Vein endothelial cell (primary cell): ENCODE data around the gene TKFC. TPM values are rescaled to one million over a fixed set of nuclear protein-coding genes. Genes with fewer than 3 reads are reported as not detected.

Source experiments
- total RNA-seq: library from RNA; depleted of rRNA; stranded (reverse); fragments of >200 nt; gene quantifications from 2 replicates; pipeline ENCODE4 v1.2.3, GENCODE V29; 2012

Gene TKFC
- total RNA-seq: 15.8 and 28.1 TPM in 2 replicates

DNA sequence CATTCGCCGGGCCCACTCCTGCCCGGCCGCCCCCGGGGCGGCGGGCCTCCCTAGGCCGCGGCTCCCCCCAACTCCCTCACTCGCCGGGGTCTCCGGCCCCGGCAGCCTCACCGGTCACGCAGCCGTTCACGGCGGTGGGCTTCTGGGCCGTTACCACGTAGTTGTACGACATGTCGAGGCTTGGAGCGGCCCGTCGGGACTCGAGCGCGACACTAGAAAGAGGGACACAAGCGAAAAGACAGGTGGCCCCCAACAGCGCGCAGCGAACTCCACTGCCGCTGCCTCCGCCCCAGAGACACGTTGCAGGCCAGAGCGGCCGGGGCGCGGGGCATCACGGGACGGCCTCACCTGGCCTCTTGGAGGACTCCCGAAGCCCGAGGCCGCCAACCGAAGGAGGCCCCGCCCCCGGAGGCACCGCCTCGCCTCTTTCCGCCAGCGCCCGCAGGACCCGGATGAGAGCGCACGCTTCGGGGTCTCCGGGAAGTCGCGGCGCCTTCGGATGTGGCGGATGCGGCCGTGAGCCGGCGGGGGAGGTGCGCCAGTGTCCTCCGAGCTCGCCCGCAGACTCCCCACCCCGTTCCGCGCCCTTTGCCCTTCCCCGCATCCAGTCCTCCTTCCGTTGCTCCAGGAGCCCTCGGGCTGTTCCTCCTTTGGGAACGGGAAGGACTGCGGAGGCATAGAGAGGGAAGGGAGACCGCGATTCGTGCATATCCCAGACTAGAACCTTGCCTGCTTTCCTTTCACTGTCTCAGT, at the start of gene TKFC, which contains the start of gene DDB1:
Gene TKFC (plus strand): TSS at position 432 of the 753 bp plus-strand sequence. CDS start 1,501 bp downstream, outside the sequence.
Gene DDB1 (minus strand): TSS at position 309 of the 753 bp plus-strand sequence. CDS start 137 bp downstream, at position 172.

GRCh38 chr11:61294717-61295595, 38.1 kb upstream of the TKFC start, which contains the start of gene VWCE:
Gene VWCE (minus strand): TSS chr11:61295316. CDS start chr11:61295037, 279 bp downstream.

DNA sequence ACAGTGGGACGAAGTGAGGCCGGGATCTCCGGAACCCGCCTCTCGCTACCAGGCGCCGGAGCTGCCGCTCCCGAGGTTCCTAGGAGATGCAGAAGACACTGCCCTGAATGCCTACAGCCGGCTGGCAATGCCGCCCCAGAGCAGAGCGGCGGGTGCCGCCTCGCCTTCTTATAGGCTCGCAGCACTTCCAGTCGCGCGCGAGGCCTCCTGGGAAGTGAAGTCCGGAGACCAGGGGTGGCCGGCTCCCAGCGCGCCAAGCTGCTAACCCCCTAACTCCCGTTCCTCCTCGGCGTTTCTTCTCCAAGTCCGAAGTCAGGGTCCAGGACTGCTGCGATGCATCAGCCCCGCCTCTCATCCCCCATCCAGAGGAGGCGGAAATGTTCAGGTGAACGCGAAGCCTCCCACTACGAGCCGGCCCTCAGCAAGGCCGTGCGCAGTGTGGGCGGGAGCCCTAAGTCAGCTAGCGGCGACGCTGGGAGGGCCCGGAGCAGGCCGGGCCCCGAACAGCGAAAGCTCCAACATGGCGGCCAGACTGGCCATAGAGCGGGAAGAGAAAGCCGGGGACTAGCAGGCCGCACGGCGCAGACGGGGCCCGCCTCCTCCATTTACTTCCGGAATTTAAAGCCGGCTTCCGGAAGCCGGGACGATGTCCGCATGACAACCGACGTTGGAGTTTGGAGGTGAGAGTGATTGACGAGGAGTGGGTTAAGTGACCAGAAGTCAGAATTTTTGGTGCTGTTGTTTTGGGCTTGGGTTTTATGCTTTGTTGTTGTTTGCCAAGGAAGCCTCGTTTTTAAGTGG, 28.9 kb downstream of the TKFC start, which contains the start of the genes CYB561A3 and TMEM138:
Gene CYB561A3 (minus strand): TSS at position 142 of the 801 bp plus-strand sequence. CDS start 5,169 bp downstream, outside the sequence.
Gene TMEM138 (plus strand): TSS at position 634 of the 801 bp plus-strand sequence. CDS start 2,017 bp downstream, outside the sequence.

Other genes with a start within 250 kb of the TKFC start
- not detected in 2 replicates for gene CD5, start 230.7 kb upstream of the TKFC start, total RNA-seq
- gene VPS37C, start 171.8 kb upstream of the TKFC start, total RNA-seq: 18.1 and 20.9 TPM in 2 replicates
- not detected in 2 replicates for gene PGA3, start 129.7 kb upstream of the TKFC start, total RNA-seq
- gene PGA4, start 110.9 kb upstream of the TKFC start, total RNA-seq: not detected in 2 replicates
- not detected in 2 replicates for gene PGA5, start 92.1 kb upstream of the TKFC start, total RNA-seq
- gene VWCE, start 37.9 kb upstream of the TKFC start, total RNA-seq: 4.6 and 9.8 TPM in 2 replicates
- 291 and 316 TPM in 2 replicates for gene DDB1, start 123 bp upstream of the TKFC start, total RNA-seq
- gene CYB561A3, start 28.7 kb downstream of the TKFC start, total RNA-seq: 51.6 and 54.1 TPM in 2 replicates
- 19.5 and 24.8 TPM in 2 replicates for gene TMEM138, start 29.1 kb downstream of the TKFC start, total RNA-seq
- 8.3 and 9.5 TPM in 2 replicates for gene TMEM216, start 59.4 kb downstream of the TKFC start, total RNA-seq
- gene CPSF7, start 96.7 kb downstream of the TKFC start, total RNA-seq: 29.7 and 34.6 TPM in 2 replicates
- gene SDHAF2, start 96.9 kb downstream of the TKFC start, total RNA-seq: 58.6 and 64.7 TPM in 2 replicates
- gene LRRC10B, start 175.5 kb downstream of the TKFC start, total RNA-seq: not detected in 2 replicates
- gene SYT7, start 247.8 kb downstream of the TKFC start, total RNA-seq: 0.10 and 2.0 TPM in 2 replicates